T-helper 1 cell (primary cell): ENCODE data around the gene LINC00632.

Source experiments
- DNase-seq, 5 donors: peaks; one replicate each; pipeline ENCODE4 v3.0.0-alpha.2; 2012 to 2020

Gene LINC00632

DNA sequence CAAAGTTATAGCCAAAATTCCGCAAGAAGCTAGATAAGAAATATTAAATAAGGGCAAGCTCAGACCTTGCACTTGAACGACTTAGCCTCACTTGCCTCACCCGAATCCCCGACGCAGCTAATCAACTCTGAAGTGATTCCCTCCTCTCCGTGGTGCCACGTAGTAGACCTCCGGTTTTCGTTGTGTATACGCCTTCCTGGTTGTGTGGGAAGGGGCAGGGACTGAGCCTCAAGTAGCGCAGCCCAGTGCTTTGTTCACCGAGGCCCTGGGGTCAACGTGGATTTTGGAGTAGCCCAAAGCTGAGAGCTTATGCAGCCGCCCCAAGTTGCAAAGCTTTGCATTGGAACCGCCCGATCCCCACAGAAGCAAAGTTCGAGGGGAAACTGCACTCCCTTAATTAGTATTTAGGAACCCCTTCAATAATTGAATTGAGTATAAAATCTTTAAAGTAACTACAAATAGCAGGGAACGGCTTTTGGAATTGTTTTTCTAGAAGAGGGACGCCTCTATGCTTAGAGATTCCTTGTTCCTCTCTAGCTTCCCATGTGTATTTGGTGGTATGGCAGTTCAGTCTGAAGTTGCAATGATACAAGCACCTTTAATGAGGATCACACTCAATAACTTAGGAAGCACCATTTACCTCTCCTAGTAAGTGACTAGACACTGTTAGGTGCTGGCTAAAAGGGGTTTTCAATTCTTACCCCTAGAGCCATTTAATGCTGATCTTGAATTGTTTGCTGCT, 55.7 kb downstream of the LINC00632 start:
- DNase-seq: no peak

DNA sequence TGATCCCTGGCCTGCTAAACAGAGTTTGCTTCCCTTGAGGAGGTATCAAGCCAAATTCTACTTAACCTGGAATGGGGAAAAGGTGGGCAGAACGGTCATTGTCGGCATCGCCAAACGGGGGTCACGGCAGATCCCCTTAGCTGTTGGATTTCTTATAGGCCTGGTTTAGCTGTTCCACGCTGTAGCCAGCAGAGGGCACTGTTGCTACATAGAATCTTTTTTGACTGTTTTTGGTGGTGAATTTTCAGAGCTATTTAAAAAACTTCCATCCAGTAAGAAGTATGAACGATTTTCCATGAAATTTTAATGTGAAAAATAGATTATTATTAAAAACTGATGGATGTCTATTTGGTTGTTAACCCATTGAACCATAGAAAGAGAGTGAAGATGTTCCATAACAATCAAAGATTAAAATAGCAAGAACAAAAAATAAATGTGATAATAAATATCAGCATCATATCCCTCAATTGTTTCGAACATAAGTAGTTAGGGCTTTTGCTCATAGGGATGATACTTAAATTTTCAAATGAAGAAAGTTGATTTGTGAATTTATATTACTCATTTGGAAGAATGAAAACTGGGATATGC, 56.6 kb downstream of the LINC00632 start:
- peak in 3 of 5 donors; percentile 11 to 32 (median 15) for DNase-seq

- DNase-seq: no peak
Observed at GRCh38 chrX:140767646-140768045, 58.1 kb downstream of the LINC00632 start.

DNA sequence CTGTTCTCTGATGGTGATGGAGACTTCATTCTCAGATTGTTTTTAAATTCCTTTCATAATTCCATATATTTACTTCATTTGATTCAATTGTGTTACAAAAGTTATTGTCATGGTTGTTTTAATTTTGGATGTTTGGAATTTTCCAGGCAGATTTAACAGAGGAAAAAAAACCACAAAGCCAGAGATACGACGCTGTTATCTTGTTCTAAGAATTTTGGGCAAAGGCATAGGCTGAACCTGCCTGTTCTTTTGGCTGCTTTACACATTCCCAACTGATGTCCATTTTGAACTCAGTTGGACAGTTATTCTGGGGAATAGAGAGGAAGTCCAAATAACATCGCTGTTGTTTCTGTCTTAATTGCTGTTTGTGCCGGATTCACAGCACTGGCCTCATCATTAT, 65.7 kb downstream of the LINC00632 start:
- DNase-seq: no peak

DNA sequence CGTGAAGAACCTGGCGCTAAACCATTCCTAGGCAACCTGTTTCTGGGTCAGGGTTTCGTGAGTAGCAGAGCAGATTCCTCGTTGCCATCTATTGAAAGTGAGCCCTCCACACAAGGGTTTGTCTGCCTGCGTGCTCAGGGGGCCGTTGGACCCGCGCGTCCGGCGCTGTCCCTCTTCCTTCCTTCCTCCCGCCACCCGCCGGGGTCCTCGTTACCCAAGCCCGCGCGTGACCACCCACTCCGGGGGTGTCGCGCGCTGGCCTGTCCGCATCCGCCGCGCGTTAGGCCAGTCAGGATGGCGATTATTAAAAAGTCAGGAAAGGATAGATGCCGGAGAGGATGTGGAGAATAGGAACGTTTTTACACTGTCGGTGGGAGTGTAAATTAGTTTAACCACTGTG, 66.8 kb downstream of the LINC00632 start:
- DNase-seq: no peak

- no peak for DNase-seq
Observed at GRCh38 chrX:140794642-140795041, 85.1 kb downstream of the LINC00632 start.

DNA sequence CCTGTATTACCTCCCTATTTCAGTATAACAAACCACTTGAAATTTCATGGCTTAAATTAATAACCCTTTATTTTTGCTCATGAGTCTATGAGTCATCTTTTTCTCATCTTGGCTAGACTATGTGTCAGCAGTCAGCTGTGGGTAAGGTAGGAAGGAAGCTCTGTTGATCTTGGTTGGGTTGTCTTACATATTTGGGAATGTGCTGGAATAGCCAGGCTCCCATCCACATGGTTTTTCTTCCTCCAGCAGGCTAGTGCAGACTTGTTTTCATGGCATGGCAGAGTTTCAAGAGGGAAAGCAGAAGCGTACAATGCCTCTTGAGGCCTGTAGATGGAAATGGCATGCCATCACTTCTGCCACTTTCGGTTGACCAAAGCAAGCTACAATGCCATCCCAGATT, 89.7 kb downstream of the LINC00632 start:
- DNase-seq: no peak

DNA sequence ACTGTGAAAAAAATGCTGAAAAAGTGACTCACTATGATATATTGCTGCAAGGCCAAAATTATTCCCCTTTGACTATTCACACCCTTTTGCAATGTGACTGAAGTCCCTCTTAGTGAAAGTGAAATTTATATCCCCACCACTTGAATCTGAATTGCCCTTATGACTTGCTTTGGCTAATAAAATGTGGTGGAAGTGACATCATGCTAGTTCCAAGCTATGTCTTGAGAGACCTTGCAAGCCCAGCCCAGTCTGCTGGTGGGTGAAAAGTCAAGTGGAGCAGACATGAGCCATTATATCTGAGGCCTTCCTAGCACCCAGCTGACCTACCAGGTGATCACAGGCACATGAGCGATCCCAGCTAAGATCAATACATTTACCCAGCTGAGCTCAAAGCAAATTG, 94.7 kb downstream of the LINC00632 start:
- DNase-seq: no peak

DNA sequence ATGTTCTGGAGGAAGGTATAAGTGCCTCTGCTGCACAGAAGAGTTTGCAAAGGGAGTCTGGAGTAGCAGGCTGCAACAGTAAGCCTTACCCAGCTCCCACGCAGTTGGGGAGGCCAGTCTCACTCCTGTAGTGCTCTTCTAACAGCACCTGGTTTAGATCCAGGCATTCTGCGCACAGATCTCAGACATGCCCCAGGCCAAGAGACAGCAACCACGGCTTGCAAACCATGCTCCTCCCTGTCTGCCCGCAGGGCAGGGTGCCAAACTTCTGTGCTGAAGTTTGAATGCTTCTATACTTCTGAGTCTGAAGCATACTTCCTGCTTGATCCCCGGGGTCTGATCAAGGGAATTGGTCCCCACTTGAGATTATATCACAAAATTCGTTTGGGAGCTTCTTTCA, 106.3 kb downstream of the LINC00632 start:
- no peak for DNase-seq

- DNase-seq: peak in 1 of 5 donors; percentile 1
Observed at GRCh38 chrX:140817943-140818342, 108.4 kb downstream of the LINC00632 start.

GRCh38 chrX:140821280-140821679, 111.7 kb downstream of the LINC00632 start:
- no peak for DNase-seq

- DNase-seq: peak in 1 of 5 donors; percentile 4
Observed at GRCh38 chrX:140822184-140822583, 112.6 kb downstream of the LINC00632 start.

GRCh38 chrX:140822861-140823260, 113.3 kb downstream of the LINC00632 start:
- DNase-seq: peak in 1 of 5 donors; percentile 9

DNA sequence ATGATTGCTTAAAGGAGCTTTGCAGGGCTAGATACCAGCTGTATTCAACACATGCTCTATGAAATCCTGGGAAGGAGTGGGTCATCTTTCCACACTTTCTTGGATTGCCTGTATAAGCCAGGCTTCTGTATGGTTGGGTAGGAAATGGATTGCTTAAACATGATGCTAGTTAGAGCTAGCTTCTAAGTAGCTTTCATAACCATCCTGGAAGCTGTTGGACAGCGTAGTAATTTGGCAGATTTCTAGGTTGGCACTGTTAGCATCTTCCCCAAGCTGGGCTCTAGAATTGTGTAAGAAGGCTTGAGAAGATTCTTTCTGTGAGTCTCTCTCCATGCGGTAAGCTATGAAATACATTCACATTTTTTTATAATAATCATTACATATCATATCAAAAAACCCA, 127.3 kb downstream of the LINC00632 start:
- no peak for DNase-seq
